Measurements from ENCODE around the gene ACAT1.

DNA sequence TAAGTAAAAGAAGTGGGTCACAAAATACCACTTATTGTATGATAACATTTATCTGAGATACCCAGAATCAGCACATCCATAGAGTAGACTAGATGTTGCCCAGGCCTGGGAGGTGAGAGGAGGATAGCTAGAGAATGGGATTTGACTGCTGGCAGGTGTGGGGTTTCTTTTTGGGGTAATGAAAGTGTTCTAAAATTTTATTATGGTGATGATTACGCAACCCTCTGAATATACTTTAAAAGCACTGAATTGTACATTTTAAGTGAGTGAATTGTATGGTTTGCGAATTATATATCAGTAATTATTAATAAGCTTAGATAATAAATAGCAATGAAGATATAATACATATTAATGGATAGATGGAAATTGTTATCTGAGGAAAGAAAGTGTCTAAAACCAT is 35.7 kb upstream of the ACAT1 start:
- TF ChIP-seq, protein P1, sequence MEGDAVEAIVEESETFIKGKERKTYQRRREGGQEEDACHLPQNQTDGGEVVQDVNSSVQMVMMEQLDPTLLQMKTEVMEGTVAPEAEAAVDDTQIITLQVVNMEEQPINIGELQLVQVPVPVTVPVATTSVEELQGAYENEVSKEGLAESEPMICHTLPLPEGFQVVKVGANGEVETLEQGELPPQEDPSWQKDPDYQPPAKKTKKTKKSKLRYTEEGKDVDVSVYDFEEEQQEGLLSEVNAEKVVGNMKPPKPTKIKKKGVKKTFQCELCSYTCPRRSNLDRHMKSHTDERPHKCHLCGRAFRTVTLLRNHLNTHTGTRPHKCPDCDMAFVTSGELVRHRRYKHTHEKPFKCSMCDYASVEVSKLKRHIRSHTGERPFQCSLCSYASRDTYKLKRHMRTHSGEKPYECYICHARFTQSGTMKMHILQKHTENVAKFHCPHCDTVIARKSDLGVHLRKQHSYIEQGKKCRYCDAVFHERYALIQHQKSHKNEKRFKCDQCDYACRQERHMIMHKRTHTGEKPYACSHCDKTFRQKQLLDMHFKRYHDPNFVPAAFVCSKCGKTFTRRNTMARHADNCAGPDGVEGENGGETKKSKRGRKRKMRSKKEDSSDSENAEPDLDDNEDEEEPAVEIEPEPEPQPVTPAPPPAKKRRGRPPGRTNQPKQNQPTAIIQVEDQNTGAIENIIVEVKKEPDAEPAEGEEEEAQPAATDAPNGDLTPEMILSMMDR (conservative IDR thresholded peaks at IDR 0.05; ENCODE audit: low read depth, low read length), result no peak
- TF ChIP-seq EZH2phosphoT487 (IDR thresholded peaks at IDR 0.05; ENCODE audit: borderline replicate concordance, low read length) (no peak), EZH2 (IDR thresholded peaks at IDR 0.05; ENCODE audit: low read length, unreplicated experiment) (no peak)
